IMR-90 (cell line): ENCODE measurements around the gene ADCY9.

Experiments used
- BHLHE40 ChIP-seq: fragments of 150-350 bp; IDR thresholded peaks from 2 replicates; pipeline ENCODE4 v1.6.1; 2016; ENCODE audit warnings: mild to moderate bottlenecking, low read depth, low read length
- CHD1 ChIP-seq: IDR thresholded peaks from 2 replicates; pipeline ENCODE4 v1.6.1; 2012; ENCODE audit warnings: low read depth, low read length, improper control_type of control experiment
- ELK1 ChIP-seq: fragments of 150-350 bp; IDR thresholded peaks from 2 replicates; pipeline ENCODE4 v1.6.1; 2016; ENCODE audit warnings: low read depth, mild to moderate bottlenecking, low read length, moderate library complexity, borderline replicate concordance
- MXI1 ChIP-seq: IDR thresholded peaks from 2 replicates; pipeline ENCODE4 v1.6.1; 2012; ENCODE audit warnings: low read depth, mild to moderate bottlenecking, low read length, moderate library complexity, borderline replicate concordance
- POLR2A ChIP-seq: IDR thresholded peaks from 2 replicates; pipeline ENCODE4 v1.6.1; 2012; ENCODE audit warnings: mild to moderate bottlenecking, low read depth, low read length
- RAD21 ChIP-seq: IDR thresholded peaks from 2 replicates; pipeline ENCODE4 v1.6.1; 2012; ENCODE audit warnings: low read length, improper control_type of control experiment
- RCOR1 ChIP-seq: IDR thresholded peaks from 2 replicates; pipeline ENCODE4 v1.6.1; 2012; ENCODE audit warnings: mild to moderate bottlenecking, low read length, improper control_type of control experiment; ENCODE audit not compliant: insufficient replicate concordance
- RFX5 ChIP-seq: IDR thresholded peaks from 2 replicates; pipeline ENCODE4 v1.8.0; 2012; ENCODE audit warnings: low read depth, mild to moderate bottlenecking, low read length, moderate library complexity
- SMC3 ChIP-seq: fragments of 150-350 bp; IDR thresholded peaks from 2 replicates; pipeline ENCODE4 v1.6.1; 2016; ENCODE audit warnings: low read depth, mild to moderate bottlenecking, antibody characterized with exemption, low read length, moderate library complexity
- USF2 ChIP-seq: fragments of 150-350 bp; IDR thresholded peaks from 2 replicates; pipeline ENCODE4 v1.6.1; 2017; ENCODE audit warnings: mild to moderate bottlenecking, antibody characterized with exemption, low read length, low read depth
- TF ChIP-seq, protein P1 (sequence below): conservative IDR thresholded peaks from 2 replicates; pipeline ENCODE4 v1.5.1; 2012; ENCODE audit warnings: mild to moderate bottlenecking, low read depth, low read length, improper control_type of control experiment

- TF ChIP-seq POLR2A = no peak
- no peak for TF ChIP-seq ELK1
- TF ChIP-seq SMC3 = no peak
- TF ChIP-seq, protein P1, sequence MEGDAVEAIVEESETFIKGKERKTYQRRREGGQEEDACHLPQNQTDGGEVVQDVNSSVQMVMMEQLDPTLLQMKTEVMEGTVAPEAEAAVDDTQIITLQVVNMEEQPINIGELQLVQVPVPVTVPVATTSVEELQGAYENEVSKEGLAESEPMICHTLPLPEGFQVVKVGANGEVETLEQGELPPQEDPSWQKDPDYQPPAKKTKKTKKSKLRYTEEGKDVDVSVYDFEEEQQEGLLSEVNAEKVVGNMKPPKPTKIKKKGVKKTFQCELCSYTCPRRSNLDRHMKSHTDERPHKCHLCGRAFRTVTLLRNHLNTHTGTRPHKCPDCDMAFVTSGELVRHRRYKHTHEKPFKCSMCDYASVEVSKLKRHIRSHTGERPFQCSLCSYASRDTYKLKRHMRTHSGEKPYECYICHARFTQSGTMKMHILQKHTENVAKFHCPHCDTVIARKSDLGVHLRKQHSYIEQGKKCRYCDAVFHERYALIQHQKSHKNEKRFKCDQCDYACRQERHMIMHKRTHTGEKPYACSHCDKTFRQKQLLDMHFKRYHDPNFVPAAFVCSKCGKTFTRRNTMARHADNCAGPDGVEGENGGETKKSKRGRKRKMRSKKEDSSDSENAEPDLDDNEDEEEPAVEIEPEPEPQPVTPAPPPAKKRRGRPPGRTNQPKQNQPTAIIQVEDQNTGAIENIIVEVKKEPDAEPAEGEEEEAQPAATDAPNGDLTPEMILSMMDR = no peak
- TF ChIP-seq RCOR1 = no peak
- TF ChIP-seq CHD1 = no peak
- TF ChIP-seq MXI1 = no peak
- TF ChIP-seq USF2 = no peak
- no peak for TF ChIP-seq RFX5
- no peak for TF ChIP-seq RAD21
- no peak for TF ChIP-seq BHLHE40
Measured at GRCh38 chr16:3971706-3972105, 144.5 kb downstream of the ADCY9 start.
